Gastroesophageal sphincter (tissue), 3 donors: Measurements from ENCODE around the gene ZDHHC11B.
"Not testable (repeated sequence)": the region's sequence is repeated elsewhere in the genome, so short reads cannot be mapped to it uniquely, and the experiment has no call there.

ENCODE experiments used
- EP300 ChIP-seq: sonication (generic); formaldehyde crosslinking; IDR thresholded peaks from one replicate; pipeline ENCODE4 v1.6.1; 2017; ENCODE audit warnings: antibody characterized with exemption, mild to moderate bottlenecking
- TF ChIP-seq, protein P1 (sequence below), 4 experiments: fragments of 200-600 bp in 2 of 4; fragments of 450-650 bp in 2 of 4; sonication (generic) in 1 of 4; IDR thresholded peaks; one replicate each; pipeline ENCODE4 v1.5.1; 2017 to 2019; ENCODE audit warnings: antibody characterized with exemption in 4 of 4, mild to moderate bottlenecking in 2 of 4, moderate library complexity in 2 of 4

DNA sequence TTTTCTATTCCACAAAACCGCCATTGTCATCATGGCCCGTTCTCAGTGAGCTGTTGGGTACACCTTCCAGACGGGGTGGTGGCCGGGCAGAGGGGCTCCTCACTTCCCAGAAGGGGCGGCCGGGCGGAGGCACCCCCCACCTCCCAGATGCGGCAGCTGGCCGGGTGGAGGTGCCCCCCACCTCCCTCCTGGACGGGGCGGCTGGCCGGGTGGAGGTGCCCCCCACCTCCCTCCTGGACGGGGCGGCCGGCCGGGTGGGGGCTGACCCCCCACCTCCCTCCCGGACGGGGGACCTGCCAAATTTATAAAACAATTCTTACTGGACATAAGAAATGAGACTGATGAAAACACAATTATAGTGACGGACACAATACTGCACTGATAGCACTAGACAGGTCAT, 43.7 kb upstream of the ZDHHC11B start:
- TF ChIP-seq, protein P1, sequence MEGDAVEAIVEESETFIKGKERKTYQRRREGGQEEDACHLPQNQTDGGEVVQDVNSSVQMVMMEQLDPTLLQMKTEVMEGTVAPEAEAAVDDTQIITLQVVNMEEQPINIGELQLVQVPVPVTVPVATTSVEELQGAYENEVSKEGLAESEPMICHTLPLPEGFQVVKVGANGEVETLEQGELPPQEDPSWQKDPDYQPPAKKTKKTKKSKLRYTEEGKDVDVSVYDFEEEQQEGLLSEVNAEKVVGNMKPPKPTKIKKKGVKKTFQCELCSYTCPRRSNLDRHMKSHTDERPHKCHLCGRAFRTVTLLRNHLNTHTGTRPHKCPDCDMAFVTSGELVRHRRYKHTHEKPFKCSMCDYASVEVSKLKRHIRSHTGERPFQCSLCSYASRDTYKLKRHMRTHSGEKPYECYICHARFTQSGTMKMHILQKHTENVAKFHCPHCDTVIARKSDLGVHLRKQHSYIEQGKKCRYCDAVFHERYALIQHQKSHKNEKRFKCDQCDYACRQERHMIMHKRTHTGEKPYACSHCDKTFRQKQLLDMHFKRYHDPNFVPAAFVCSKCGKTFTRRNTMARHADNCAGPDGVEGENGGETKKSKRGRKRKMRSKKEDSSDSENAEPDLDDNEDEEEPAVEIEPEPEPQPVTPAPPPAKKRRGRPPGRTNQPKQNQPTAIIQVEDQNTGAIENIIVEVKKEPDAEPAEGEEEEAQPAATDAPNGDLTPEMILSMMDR (IDR thresholded peaks at IDR 0.05), result not testable (repeated sequence)
- not testable (repeated sequence) for TF ChIP-seq EP300
